Measurements from ENCODE around the gene SCN1A. TPM values are rescaled to one million over a fixed set of nuclear protein-coding genes. Genes with fewer than 3 reads are reported as not detected.

The SCN1A gene
- not detected in 2 replicates for total RNA-seq
- long read RNA-seq, result 0 reads

- Mint-ChIP-seq H3K36me3 (ENCODE audit: unreplicated experiment) (no peaks in the 10 kb centered on the region), H3K27me3 (ENCODE audit: unreplicated experiment) (peaks cover 35% of the 10 kb centered on the region), H3K9me3 (ENCODE audit: unreplicated experiment) (no peaks in the 10 kb centered on the region), H3K27ac (ENCODE audit: unreplicated experiment) (no peak within 1 kb of the TSS), H3K4me3 (ENCODE audit: unreplicated experiment) (no peak within 1 kb of the TSS), H3K4me1 (ENCODE audit: unreplicated experiment) (peaks cover 4% of the 10 kb centered on the region)
- no peak for DNase-seq (ENCODE audit: extremely low spot score, unreplicated experiment)
- peak; percentile 74 for TF ChIP-seq CTCF (IDR thresholded peaks at IDR 0.05)
These were observed at the start of gene SCN1A for GRCh38 chr2:166127217-166128155. Gene SCN1A, minus strand, starts transcription at chr2:166128020. Its CDS starts 54,399 bp downstream, at chr2:166073621.

GRCh38 chr2:166173263-166173662 lies 45.4 kb upstream of the SCN1A start:
- Mint-ChIP-seq H3K9me3 (ENCODE audit: unreplicated experiment) (no peaks in the 10 kb centered on the region), H3K4me3 (ENCODE audit: unreplicated experiment) (no peak overlapping the region), H3K27me3 (ENCODE audit: unreplicated experiment) (no peaks in the 10 kb centered on the region), H3K4me1 (ENCODE audit: unreplicated experiment) (peaks cover 5% of the 10 kb centered on the region), H3K27ac (ENCODE audit: unreplicated experiment) (no peak overlapping the region), H3K36me3 (ENCODE audit: unreplicated experiment) (no peaks in the 10 kb centered on the region)
- no peak for DNase-seq (ENCODE audit: extremely low spot score, unreplicated experiment)
- no peak for TF ChIP-seq CTCF (IDR thresholded peaks at IDR 0.05)

GRCh38 chr2:166171216-166171615 lies 43.4 kb upstream of the SCN1A start:
- no peak for DNase-seq (ENCODE audit: extremely low spot score, unreplicated experiment)
- no peak overlapping the region for H3K4me3 Mint-ChIP-seq (ENCODE audit: unreplicated experiment)
- H3K9me3 Mint-ChIP-seq (ENCODE audit: unreplicated experiment), result no peaks in the 10 kb centered on the region
- H3K27ac Mint-ChIP-seq (ENCODE audit: unreplicated experiment), result no peak overlapping the region
- TF ChIP-seq CTCF (IDR thresholded peaks at IDR 0.05), result no peak
- no peaks in the 10 kb centered on the region for H3K27me3 Mint-ChIP-seq (ENCODE audit: unreplicated experiment)
- H3K36me3 Mint-ChIP-seq (ENCODE audit: unreplicated experiment), result no peaks in the 10 kb centered on the region
- H3K4me1 Mint-ChIP-seq (ENCODE audit: unreplicated experiment), result peaks cover 21% of the 10 kb centered on the region

GRCh38 chr2:166170356-166170755 lies 42.5 kb upstream of the SCN1A start:
- no peak overlapping the region for H3K4me3 Mint-ChIP-seq (ENCODE audit: unreplicated experiment)
- H3K27ac Mint-ChIP-seq (ENCODE audit: unreplicated experiment), result no peak overlapping the region
- peaks cover 22% of the 10 kb centered on the region for H3K4me1 Mint-ChIP-seq (ENCODE audit: unreplicated experiment)
- no peaks in the 10 kb centered on the region for H3K27me3 Mint-ChIP-seq (ENCODE audit: unreplicated experiment)
- no peak for TF ChIP-seq CTCF (IDR thresholded peaks at IDR 0.05)
- no peak for DNase-seq (ENCODE audit: extremely low spot score, unreplicated experiment)
- H3K36me3 Mint-ChIP-seq (ENCODE audit: unreplicated experiment), result no peaks in the 10 kb centered on the region
- H3K9me3 Mint-ChIP-seq (ENCODE audit: unreplicated experiment), result no peaks in the 10 kb centered on the region

GRCh38 chr2:166167449-166167848 lies 39.6 kb upstream of the SCN1A start:
- Mint-ChIP-seq H3K9me3 (ENCODE audit: unreplicated experiment) (no peaks in the 10 kb centered on the region), H3K36me3 (ENCODE audit: unreplicated experiment) (no peaks in the 10 kb centered on the region), H3K4me3 (ENCODE audit: unreplicated experiment) (no peak overlapping the region), H3K27ac (ENCODE audit: unreplicated experiment) (peak overlapping the region; percentile 29), H3K27me3 (ENCODE audit: unreplicated experiment) (no peaks in the 10 kb centered on the region), H3K4me1 (ENCODE audit: unreplicated experiment) (peaks cover 22% of the 10 kb centered on the region)
- no peak for DNase-seq (ENCODE audit: extremely low spot score, unreplicated experiment)
- no peak for TF ChIP-seq CTCF (IDR thresholded peaks at IDR 0.05)
